ENCODE results near the gene IL18. TPM values are rescaled to one million over a fixed set of nuclear protein-coding genes. Genes with fewer than 3 reads are reported as not detected.

IL18 gene
- total RNA-seq, 4 donors from 2014 or later = 19.0 to 57.4 (median 42.5) TPM

- Histone ChIP-seq H3K9me3 (no peaks in the 10 kb centered on the region), H3K36me3 (no peaks in the 10 kb centered on the region), H3K4me3 (no peak overlapping the region), H3K27ac (no peak overlapping the region), H3K4me1 (no peaks in the 10 kb centered on the region), H3K27me3 (no peaks in the 10 kb centered on the region)
- DNase-seq = no peak
- TF ChIP-seq CTCF (IDR thresholded peaks at IDR 0.05) (no peak), POLR2A (IDR thresholded peaks at IDR 0.05) (no peak)
Measured at GRCh38 chr11:112185883-112186282, 22.0 kb upstream of the IL18 start.

DNA sequence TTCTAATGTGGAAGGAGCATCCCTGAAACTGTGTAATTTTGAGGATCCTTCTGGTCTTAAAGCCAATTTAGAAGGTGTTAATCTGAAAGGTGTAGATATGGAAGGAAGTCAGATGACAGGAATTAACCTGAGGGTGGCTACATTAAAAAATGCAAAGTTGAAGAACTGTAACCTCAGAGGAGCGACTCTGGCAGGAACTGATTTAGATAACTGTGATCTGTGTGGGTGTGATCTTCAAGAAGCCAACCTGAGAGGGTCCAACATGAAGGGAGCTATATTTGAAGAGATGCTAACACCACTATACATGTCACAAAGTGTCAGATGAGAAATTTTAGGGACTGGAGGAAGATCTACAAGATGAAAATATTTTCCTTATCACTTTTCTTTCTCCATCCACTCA is 19.0 kb upstream of the IL18 start:
- Histone ChIP-seq H3K4me3 (no peak overlapping the region), H3K9me3 (no peaks in the 10 kb centered on the region), H3K27ac (no peak overlapping the region), H3K4me1 (no peaks in the 10 kb centered on the region), H3K36me3 (no peaks in the 10 kb centered on the region), H3K27me3 (no peaks in the 10 kb centered on the region)
- TF ChIP-seq POLR2A (IDR thresholded peaks at IDR 0.05) (no peak), CTCF (IDR thresholded peaks at IDR 0.05) (no peak)
- DNase-seq = no peak

GRCh38 chr11:112179601-112180000 is 15.7 kb upstream of the IL18 start:
- H3K27ac ChIP-seq = no peak overlapping the region
- H3K4me3 ChIP-seq = no peak overlapping the region
- H3K9me3 ChIP-seq = no peaks in the 10 kb centered on the region
- TF ChIP-seq POLR2A (IDR thresholded peaks at IDR 0.05) (no peak), CTCF (IDR thresholded peaks at IDR 0.05) (no peak)
- no peaks in the 10 kb centered on the region for H3K27me3 ChIP-seq
- no peak for DNase-seq
- H3K36me3 ChIP-seq = no peaks in the 10 kb centered on the region
- H3K4me1 ChIP-seq = peaks cover 0 to 9% (median 3%) of the 10 kb centered on the region in 4 donors

DNA sequence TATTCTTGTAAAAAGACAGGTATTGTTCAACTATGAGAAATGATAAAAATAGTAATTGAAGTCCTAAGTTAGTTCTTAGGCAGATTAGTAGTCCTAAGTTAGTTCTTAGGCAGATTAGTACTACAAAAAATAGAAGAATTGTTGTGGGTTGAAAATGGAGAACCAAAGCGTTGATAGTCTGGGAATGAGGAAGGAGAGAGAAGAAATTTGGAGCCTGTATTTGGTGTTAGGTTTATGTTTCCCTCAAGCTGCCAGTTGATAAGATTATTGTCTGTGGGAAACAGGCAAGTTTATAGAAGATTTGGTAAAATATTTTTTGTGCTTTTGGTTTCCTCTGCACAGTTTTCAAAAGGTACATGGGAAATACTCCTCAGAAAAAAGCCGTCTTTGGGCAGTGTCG is 15.0 kb upstream of the IL18 start:
- TF ChIP-seq POLR2A (IDR thresholded peaks at IDR 0.05) (no peak), CTCF (IDR thresholded peaks at IDR 0.05) (no peak)
- Histone ChIP-seq H3K27ac (no peak overlapping the region), H3K4me1 (peaks cover 0 to 9% (median 3%) of the 10 kb centered on the region in 4 donors), H3K4me3 (no peak overlapping the region), H3K9me3 (no peaks in the 10 kb centered on the region), H3K36me3 (no peaks in the 10 kb centered on the region), H3K27me3 (no peaks in the 10 kb centered on the region)
- DNase-seq = no peak

- Histone ChIP-seq H3K27me3 (no peaks in the 10 kb centered on the region), H3K4me3 (no peak overlapping the region), H3K27ac (no peak overlapping the region), H3K36me3 (no peaks in the 10 kb centered on the region), H3K4me1 (peaks cover 0 to 9% (median 3%) of the 10 kb centered on the region in 4 donors), H3K9me3 (no peaks in the 10 kb centered on the region)
- no peak for DNase-seq
- TF ChIP-seq POLR2A (IDR thresholded peaks at IDR 0.05) = no peak
Measured at GRCh38 chr11:112178428-112178827, 14.5 kb upstream of the IL18 start.

GRCh38 chr11:112177589-112177988 is 13.7 kb upstream of the IL18 start:
- H3K27me3 ChIP-seq = no peaks in the 10 kb centered on the region
- DNase-seq = no peak
- H3K4me1 ChIP-seq = peaks cover 0 to 9% (median 3%) of the 10 kb centered on the region in 4 donors
- no peaks in the 10 kb centered on the region for H3K9me3 ChIP-seq
- H3K36me3 ChIP-seq = no peaks in the 10 kb centered on the region
- H3K27ac ChIP-seq = no peak overlapping the region
- no peak overlapping the region for H3K4me3 ChIP-seq
- TF ChIP-seq CTCF (IDR thresholded peaks at IDR 0.05) = no peak
- no peak for TF ChIP-seq POLR2A (IDR thresholded peaks at IDR 0.05)

All from Peyer's patch (tissue), 4 donors.